ENCODE measurements around the gene UBR2. TPM values are rescaled to one million over a fixed set of nuclear protein-coding genes. Genes with fewer than 3 reads are reported as not detected.

Gene UBR2
- total RNA-seq, 4 donors from 2014 or later = 22.7 to 28.7 (median 25.3) TPM

DNA sequence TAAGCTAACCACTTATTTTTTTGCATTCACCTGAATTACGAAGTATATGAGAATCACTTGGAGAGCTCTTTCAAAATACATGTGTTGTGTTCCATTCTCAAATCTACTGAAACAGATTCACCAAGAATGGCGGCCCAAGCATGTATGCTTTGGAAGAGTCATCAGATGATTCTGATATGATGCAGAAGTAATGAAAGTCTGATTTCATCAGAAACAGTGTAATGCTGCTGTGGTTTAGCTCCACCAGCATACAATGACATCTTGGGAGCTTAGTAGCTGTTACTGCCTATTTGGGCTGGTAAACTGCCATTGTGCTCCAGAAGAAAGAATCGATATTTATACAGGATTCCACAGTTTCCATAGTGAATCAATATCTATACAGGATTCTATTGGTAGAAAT is 52.9 kb downstream of the UBR2 start:
- 89 to 92% methylated on average over 3 of the region's 3 CpGs for whole genome bisulfite sequencing, 2 donors
- no peak for DNase-seq (ENCODE audit: low spot score in 2 of 2)
- intact Hi-C loops (cut with DNase I; ENCODE audit: low total_unique reads) = no loop called here
- no peak overlapping the region for H3K4me3 ChIP-seq (ENCODE audit: low read depth, poor library complexity, severe bottlenecking)
- no peak for TF ChIP-seq POLR2A (IDR thresholded peaks at IDR 0.05)
- TF ChIP-seq, protein P1, sequence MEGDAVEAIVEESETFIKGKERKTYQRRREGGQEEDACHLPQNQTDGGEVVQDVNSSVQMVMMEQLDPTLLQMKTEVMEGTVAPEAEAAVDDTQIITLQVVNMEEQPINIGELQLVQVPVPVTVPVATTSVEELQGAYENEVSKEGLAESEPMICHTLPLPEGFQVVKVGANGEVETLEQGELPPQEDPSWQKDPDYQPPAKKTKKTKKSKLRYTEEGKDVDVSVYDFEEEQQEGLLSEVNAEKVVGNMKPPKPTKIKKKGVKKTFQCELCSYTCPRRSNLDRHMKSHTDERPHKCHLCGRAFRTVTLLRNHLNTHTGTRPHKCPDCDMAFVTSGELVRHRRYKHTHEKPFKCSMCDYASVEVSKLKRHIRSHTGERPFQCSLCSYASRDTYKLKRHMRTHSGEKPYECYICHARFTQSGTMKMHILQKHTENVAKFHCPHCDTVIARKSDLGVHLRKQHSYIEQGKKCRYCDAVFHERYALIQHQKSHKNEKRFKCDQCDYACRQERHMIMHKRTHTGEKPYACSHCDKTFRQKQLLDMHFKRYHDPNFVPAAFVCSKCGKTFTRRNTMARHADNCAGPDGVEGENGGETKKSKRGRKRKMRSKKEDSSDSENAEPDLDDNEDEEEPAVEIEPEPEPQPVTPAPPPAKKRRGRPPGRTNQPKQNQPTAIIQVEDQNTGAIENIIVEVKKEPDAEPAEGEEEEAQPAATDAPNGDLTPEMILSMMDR (IDR thresholded peaks at IDR 0.05) = no peak

DNA sequence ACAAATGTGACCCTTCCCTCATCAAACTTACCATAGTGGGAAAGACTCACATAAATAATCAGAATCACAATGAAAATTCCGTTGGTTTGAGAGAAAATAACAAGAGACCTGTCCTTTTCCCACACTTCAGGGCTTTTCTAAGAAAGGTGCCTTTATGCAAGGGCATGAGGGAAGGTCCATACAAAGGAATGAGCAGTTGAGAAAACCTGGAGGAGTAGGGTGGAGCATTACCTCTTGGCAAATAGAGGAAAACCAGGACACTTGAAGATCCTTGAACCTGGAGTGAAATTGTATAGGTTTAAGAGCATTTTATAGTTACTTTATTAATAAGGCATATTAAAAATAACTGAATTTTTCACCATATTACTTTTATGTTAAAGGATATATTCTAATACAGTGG is 54.3 kb downstream of the UBR2 start:
- DNase-seq (ENCODE audit: low spot score in 2 of 2) = no peak
- no peak overlapping the region for H3K4me3 ChIP-seq (ENCODE audit: low read depth, poor library complexity, severe bottlenecking)
- 55 to 80% methylated on average over 1 of the region's 1 CpG for WGBS, 2 donors
- intact Hi-C loops (cut with DNase I; ENCODE audit: low total_unique reads) = no loop called here
- TF ChIP-seq POLR2A (IDR thresholded peaks at IDR 0.05) = no peak
- TF ChIP-seq, protein P1 (IDR thresholded peaks at IDR 0.05) = no peak

DNA sequence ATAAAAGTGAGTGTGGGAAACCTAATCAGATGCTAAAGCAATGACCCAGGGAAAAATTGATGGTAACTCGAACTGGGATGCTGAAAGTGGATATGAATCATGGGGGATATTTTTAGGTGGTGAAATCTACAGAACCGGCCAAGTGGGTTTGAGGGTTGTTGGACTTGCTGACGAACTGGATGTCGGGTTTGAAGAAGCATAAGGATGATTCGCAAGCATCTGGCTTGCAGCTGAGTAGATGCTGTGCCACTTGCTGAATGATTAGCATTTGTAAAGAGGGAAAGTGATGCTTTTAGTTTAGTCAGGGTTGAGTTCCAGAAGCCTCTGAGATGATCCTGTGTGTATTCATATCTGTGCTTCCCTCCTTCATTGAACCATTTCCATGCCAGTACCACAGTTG is 54.9 kb downstream of the UBR2 start:
- WGBS, 2 donors = 31 to 42% methylated on average over 5 of the region's 5 CpGs
- intact Hi-C loops (cut with DNase I; ENCODE audit: low total_unique reads) = no loop called here
- no peak for DNase-seq (ENCODE audit: low spot score in 2 of 2)
- TF ChIP-seq, protein P1 (IDR thresholded peaks at IDR 0.05) = no peak
- TF ChIP-seq POLR2A (IDR thresholded peaks at IDR 0.05) = no peak
- H3K4me3 ChIP-seq (ENCODE audit: low read depth, poor library complexity, severe bottlenecking) = no peak overlapping the region

DNA sequence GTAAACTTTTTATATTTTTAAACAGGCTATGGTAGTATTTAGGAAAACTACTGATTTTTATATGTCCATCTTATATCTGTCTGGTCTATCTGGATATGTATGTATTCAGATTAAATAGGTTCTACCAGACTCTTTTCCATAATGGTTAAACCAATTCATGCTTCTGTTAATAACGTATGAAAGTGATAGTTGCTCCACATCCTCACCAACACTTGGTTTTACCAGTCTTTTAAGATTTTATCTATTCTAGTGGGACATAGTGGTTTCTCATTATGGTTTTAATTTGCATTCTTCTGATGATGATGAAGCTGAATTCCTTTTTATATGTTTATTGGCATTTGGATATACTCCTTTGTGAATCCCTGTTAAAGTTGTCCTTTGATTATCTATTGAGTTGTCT is 56.1 kb downstream of the UBR2 start:
- intact Hi-C loops (cut with DNase I; ENCODE audit: low total_unique reads) = loop anchor here (10.0 kb wide), 1 partner anchor 45 kb away; no protein-coding TSS in a partner anchor
- TF ChIP-seq, protein P1 (IDR thresholded peaks at IDR 0.05) = no peak
- TF ChIP-seq POLR2A (IDR thresholded peaks at IDR 0.05) = no peak
- 82 to 86% methylated on average over 1 of the region's 1 CpG for WGBS, 2 donors
- DNase-seq (ENCODE audit: low spot score in 2 of 2) = no peak
- no peak overlapping the region for H3K4me3 ChIP-seq (ENCODE audit: low read depth, poor library complexity, severe bottlenecking)

DNA sequence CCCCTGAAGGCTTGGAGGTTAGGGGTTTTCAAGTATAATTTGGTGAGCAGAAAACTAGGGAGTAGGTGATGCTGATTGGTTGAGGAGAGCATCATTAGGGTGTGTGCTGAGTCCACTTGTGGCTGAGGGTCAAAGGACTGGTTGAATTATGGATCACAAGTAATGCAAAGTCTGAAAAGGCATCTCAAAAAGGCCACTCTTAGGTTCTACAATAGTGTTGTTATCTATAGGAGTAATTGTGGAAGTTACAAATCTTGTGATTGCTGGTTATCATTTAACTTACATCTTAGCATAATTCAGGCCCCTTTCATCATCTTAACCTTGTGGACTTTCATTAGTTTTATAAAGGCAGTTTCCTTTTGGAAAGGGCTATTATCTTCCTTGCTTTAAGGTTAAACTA is 60.8 kb downstream of the UBR2 start:
- no peak for DNase-seq (ENCODE audit: low spot score in 2 of 2)
- intact Hi-C loops (cut with DNase I; ENCODE audit: low total_unique reads) = loop anchor here (10.0 kb wide), 1 partner anchor 50 kb away; no protein-coding TSS in a partner anchor
- TF ChIP-seq, protein P1 (IDR thresholded peaks at IDR 0.05) = no peak
- no peak for TF ChIP-seq POLR2A (IDR thresholded peaks at IDR 0.05)
- no peak overlapping the region for H3K4me3 ChIP-seq (ENCODE audit: low read depth, poor library complexity, severe bottlenecking)

DNA sequence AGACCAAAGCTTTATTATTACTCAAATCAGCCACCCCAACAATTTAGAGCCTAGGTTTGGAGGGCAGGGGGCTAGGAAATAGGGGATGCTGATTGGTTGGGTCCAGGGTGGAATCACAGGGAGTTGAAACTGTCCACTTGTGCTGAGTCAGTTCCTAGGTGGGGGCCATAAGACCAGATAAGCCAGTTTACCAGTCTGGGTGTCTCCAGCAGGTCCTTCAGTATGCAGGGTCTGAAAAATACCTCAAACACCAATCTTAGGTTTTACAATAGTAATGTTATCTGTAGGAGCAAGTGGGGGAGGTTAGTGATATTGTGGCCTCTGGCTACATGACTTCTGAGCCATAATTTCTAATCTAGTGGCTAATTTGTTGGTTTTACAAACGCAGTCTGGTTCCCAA is 63.2 kb downstream of the UBR2 start:
- no peak overlapping the region for H3K4me3 ChIP-seq (ENCODE audit: low read depth, poor library complexity, severe bottlenecking)
- intact Hi-C loops (cut with DNase I; ENCODE audit: low total_unique reads) = loop anchor here (10.0 kb wide), 1 partner anchor 52 kb away; no protein-coding TSS in a partner anchor
- no peak for TF ChIP-seq POLR2A (IDR thresholded peaks at IDR 0.05)
- TF ChIP-seq, protein P1 (IDR thresholded peaks at IDR 0.05) = no peak
- 100% methylated on average over 1 of the region's 1 CpG for WGBS, 2 donors
- DNase-seq (ENCODE audit: low spot score in 2 of 2) = no peak

Data from lower leg skin (tissue), 4 donors.